A549 (cell line): ENCODE results near the gene GNAT3.

Experiments
- CTCF ChIP-seq: fragments of >200 bp; sonication (Bioruptor Twin); formaldehyde crosslinking; IDR thresholded peaks from 3 replicates; pipeline ENCODE4 v1.5.1; 2016
- POLR2A ChIP-seq: IDR thresholded peaks from 2 replicates; pipeline ENCODE4 v1.6.1; 2012; ENCODE audit warnings: mild to moderate bottlenecking, low read length
- RAD21 ChIP-seq, 2 experiments: fragments of >200 bp in 1 of 2; sonication (Bioruptor Twin) in 1 of 2; formaldehyde crosslinking in 1 of 2; IDR thresholded peaks in 1 of 2; conservative IDR thresholded peaks in 1 of 2; 2 replicates in 1 of 2; 3 replicates in 1 of 2; pipeline ENCODE4 v1.6.1; 2012 to 2018; ENCODE audit warnings: inconsistent platforms in 1 of 2
- RNF2 ChIP-seq: fragments of 200-600 bp; sonication (generic); IDR thresholded peaks from 2 replicates; pipeline ENCODE4 v1.6.1; 2016; ENCODE audit warnings: low read depth, mild to moderate bottlenecking, antibody characterized with exemption, moderate library complexity, borderline replicate concordance

GRCh38 chr7:80414331-80414730 lies 97.5 kb downstream of the GNAT3 start:
- TF ChIP-seq CTCF (no peak), POLR2A (no peak), RAD21 (conservative IDR thresholded peaks at IDR 0.05 in 1 of 2, IDR thresholded peaks at IDR 0.05 in 1 of 2) (no peak), RNF2 (no peak)
